HG02981 (cell line): ENCODE results near the gene DBNDD1.
"Not testable (repeated sequence)": the region's sequence is repeated elsewhere in the genome, so short reads cannot be mapped to it uniquely, and the experiment has no call there.

Source experiments
- ATAC-seq: cut with Tn5 transposase; IDR thresholded peaks from one replicate; pipeline ENCODE4 v1.9.1; 2021; ENCODE audit warnings: mild to moderate bottlenecking, moderate library complexity; ENCODE audit not compliant: unreplicated experiment

DBNDD1 gene, protein sequence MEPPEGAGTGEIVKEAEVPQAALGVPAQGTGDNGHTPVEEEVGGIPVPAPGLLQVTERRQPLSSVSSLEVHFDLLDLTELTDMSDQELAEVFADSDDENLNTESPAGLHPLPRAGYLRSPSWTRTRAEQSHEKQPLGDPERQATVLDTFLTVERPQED

DNA sequence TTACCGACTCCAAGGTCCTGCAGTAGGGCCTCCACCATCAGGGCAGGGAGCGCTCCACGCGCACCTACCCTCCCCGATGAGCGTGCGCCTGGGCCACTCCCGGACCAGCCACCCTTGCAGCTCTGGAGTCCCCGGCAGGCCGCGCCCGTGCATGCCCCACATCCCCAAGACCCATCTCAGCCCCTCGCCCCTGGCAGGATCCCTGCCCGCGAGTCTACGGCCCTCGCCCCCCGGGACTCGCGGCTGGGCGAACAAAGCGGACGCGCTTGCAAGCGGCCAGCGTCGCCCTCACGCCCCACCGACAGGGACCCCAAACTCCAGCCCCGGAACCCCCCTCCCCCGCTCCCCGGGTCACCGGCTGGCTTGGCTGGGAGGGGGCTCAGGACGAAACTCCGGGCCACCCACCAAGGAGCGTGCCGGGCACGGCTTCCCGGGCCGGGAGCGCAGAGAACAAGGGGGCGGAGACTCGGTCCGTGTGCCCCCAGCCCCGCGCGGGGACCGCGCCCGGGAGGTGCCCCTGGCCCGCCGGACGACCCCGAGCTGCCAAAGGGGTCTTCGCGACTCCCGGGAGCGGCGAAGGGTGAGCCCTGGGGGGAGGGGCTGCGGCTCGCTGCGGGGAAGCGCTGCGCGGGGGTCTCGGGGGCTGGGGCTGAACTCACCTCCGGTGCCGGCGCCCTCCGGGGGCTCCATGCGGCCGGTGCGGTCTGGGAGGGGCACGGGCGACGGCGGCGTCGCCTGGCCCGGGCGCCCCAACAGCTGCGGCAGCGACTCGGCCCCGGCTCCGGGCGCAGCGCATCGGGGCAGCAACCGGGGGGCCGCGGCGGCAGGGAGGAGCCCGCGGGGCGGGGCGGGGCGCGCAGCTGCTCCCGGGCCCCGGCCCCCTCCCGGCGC is at the start of gene DBNDD1:
Gene DBNDD1 (minus strand): TSS at position 805 of the 891 bp plus-strand sequence. CDS start 115 bp downstream, at position 690.
- no peak for ATAC-seq

DNA sequence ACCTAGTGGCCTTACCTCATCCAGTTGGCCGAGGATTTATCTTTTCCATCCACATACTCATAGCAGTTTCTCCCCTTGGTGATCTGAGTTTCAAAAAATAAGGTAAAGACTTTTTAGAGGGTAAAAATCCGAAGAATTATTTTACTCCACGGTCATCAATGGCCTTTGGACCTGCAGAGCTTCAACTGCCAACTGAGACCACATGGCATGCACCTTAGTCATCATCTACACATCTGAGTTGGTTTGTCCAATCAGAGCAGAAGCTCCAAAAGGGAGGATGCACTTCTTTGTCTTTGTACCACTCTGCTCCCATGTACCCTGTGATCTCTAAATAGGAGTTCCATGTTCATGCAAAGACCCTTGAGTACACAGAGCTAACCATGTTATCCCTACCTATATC is 42.2 kb upstream of the DBNDD1 start:
- ATAC-seq, result no peak

DNA sequence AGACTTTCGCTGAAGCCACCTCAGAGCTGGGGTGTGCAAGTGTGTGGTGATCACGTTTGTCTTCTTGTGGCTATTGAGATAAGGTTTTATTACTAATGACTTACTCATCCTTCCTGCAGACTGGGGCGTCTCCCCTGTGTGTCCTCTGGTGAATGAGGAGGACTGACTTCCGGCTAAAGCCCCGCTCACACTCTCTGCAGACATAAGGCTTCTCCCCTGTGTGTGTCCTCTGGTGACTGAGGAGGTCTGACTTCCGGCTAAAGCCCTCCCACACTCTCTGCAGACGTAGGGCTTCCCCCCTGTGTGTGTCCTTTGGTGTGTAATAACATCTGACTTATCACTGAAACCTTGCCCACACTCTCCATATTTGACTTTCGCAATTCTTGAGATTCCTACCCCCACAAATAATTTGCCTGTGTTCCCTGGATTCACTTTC is 38.5 kb upstream of the DBNDD1 start:
- no peak for ATAC-seq

DNA sequence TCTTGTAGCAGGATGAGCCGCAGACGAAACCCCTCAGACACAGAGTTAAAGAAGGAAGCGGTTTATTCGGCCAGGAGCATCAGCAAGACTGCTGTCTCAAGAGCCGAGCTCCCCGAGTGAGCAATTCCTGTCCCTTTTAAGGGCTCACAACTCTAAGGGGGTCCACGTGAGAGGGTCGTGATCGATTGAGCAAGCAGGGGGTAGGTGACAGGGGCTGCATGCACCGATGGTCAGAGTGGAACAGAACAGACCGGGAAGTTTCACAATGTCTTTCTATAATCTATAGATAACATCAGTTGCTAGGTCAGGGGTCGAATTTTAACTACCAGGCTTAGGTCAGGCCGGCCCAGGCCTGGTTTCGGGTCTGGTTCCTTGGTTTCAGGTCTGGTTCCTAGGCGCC is 37.3 kb upstream of the DBNDD1 start:
- ATAC-seq, result not testable (repeated sequence)

DNA sequence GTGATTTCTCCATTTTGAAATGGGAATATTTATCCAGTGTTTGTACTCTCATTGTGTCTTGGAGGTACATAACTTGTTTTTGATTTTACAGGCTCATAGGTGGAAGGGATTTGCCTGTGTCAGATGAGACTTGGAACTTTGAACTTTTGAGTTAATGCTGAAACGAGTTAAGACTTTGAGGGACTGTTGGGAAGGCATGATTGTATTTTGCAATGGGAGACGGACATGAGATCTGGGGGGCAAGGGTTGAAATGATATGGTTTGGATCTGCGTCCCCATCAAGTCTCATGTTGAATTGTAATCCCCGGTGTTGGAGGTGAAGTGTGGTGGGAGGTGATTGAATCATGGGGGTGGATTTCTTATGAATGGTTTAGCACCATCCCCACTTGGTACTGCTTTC is 36.1 kb upstream of the DBNDD1 start:
- ATAC-seq, result no peak

DNA sequence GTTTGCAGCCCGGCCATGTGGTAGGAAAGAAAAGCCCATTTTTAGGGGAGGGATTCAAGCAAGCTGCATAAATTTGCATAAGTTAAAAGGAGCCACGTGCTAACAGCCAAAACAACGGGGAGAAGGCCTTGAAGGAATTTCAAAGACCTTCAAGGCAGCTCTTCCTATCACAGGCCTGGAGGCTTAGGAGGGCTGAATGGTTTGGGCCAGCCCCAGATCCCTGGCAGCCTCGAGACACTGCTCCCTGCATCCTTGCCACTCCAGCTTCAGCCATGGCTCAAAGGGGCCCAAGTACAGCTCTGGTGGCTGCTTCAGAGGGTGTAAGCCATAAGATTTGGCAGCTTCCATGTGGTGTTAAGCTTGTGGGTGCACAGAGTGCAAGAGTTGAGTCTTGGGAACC is 35.3 kb upstream of the DBNDD1 start:
- ATAC-seq, result no peak

DNA sequence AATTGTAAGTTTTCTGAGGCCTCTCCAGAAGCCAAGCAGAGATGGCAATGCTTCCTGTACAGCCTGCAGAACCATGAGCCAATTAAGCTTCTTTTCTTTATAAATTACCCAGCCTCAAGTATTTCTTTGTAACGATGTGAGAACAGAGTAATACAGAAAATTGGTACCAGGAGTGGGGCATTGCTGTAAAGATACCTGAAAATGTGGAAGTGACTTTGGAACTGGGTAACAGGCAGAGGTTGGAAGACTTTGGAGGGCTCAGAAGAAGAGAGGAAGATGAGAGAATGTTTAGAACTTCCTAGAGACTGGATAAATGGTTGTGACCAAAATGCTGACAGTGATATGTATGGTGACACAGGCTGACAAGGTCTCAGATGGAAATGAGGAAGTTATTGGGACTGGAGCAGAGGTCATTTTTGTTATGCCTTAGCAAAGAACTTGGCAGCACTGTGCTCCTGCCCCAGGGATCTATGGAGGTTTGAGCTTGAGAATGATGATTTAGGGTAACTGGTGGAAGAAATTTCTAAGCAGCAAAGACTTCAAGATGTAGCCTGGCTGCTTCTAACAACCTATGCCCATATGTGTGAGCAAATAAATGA is 34.7 kb upstream of the DBNDD1 start:
- ATAC-seq, result no peak

DNA sequence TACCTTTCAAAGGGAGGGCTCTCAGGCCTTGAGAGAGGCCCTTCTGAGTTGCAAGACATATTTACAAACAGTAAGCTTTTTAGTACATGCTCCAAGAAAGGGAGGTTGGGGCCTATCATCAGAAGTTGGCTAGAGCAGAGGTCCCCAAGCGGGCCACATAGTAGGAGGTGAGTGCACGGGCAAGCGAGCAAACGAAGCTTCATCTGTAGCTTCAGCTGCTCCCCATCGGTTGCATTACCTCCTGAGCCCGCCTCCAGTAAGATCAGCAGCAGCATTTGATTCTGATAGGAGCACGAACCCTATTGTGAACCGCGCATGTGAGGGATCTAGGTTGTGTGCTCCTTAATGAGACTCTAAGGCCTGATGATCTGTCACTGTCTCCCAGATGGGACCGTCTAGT is 31.7 kb upstream of the DBNDD1 start:
- no peak for ATAC-seq

DNA sequence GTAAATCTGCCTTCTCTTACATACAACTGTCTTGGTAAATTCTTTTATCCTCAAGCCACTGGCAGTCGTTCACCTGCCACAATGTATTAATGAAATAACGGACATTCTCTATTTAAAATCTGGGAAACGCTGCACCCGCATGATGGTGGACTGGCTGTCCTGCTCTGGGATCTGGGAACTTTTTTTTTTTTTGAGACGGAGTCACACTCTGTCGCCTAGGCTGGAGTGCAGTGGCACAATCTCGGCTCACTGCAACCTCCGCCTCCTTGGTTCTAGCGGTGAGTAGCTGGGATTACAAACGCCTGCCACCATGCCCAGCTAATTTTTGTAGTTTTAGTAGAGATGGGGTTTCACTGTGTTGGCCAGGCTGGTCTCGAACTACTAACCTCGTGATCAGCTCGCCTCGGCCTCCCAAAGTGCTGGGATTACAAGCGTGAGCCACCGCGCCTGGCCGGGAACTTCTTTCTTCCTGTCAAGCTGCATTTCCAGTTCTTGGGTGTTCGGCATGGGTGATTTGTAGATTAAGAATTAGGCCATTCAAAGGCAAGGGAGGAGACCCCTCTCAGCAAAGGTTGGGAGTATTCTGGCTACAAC is 29.6 kb upstream of the DBNDD1 start:
- ATAC-seq, result no peak

DNA sequence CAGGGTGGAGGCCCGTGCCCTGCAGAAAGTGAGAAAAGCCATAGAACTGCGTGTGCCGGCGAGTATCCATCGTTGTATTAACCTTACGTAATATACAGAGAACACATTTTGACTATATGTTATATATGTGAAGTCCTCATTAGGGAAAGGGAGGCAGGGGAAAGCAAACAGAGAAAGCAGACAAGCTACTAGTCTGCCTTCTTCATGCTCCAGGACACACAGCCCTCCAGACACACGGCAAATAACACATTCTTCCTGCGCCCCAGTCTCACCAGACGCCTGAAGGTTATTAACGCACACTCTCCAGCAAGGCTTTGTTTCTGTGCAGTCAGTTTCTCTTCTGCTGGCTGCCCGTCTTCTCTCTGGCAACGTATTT is 29.1 kb upstream of the DBNDD1 start:
- no peak for ATAC-seq

DNA sequence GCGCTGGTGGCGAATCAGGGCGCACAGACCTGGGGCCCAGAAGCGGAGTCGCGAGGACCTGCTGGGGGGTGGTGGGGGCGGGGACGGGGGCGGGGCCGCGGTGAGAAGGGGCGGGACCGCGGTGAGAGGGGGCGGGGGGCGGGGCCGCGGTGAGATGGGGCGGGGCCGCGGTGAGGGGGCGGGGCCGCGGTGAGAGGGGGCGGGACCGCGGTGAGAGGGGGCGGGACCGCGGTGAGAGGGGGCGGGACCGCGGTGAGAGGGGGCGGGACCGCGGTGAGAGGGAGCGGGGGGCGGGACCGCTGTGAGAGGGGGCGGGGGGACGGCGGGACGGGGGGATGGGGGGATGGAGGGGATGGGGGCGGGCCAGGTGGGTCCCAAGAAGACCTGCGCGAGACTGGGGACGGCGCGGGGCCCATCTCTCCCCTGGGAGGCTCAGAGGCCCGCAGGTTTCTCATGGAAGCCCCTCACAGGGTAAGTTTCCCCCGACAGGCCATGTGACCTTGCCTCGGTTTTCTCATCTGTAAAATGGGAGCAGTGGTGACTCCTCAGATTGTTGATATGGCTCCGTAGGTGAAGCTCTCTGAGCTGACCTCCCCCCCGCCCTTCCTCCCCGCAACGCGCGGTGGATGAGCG is 28.6 kb upstream of the DBNDD1 start:
- ATAC-seq, result no peak

DNA sequence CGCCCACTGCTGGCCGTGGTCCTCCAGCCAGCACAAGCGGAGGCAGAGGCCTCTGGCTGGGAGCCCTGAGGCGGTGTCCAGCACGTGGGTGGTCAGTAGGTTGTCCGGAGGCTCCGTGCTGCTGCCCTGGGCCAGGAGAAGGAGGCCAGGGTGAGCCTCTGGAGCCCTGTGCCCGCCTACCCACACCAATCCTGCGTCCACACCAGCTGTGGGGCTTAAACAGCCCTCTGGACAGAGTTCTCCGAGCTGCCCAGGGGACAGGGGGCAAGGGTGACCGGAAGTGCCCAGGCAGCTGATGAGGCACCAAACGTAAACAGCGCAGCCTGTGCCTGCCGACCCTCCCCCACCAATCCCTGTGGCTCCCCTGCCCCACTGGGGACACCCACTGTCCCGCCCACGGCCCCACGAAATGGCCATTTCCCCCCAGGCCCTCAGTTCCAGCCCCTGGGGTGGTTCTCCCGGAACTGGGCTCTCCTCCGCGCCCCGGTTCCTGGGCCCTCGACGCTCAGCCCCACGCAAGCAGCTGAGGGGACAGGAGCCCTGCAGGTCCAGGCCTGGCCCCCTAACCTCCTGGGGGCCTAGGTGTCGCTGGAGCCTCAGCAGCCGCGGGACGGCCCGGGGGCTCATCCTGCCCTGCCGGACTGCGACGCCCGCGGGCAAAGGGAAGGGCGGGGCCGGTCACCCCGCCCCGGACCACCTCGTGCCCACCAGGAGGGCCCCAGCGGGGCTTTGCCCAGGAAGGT is 27.9 kb upstream of the DBNDD1 start:
- no peak for ATAC-seq

DNA sequence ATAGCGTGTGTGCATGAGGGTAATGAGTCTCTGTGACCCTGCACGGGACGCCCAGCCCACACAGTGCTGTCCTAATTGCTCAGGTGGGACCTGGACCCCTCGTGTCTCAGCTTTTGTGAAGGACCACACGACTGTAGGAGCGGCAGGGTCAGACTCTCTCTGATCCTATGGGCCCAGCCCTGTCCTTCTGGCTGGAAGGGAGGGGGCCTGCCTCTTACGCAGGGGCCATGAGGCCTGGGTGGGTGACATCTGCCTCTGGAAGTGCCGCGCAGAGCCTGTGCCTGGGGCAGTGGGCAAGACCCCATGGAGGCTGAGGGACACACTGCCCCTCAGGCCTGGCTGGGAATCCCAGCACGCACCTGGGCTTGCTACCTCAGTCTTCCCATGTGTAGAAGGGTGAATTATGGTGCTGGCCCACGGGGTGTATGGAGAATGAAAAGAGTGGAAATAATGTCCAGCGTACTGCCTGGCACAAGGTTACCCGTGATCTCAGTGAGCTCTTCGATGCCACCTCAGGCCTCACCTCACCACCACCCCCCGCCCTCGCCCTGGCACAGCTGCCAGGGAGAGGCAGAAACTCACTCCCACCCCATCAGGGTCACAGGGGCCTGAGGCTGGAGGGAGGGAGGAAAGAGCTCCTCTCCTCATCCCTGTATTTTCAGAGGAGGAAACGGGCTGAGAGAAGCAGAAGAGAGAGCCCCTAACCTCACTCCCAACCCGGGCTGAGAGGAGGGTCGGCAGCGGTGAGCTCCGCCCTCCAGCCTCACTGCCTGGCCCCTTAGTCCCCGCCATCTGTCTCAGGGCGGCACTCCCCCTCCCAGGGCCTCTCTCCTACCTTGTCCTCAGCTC is 27.1 kb upstream of the DBNDD1 start:
- no peak for ATAC-seq

DNA sequence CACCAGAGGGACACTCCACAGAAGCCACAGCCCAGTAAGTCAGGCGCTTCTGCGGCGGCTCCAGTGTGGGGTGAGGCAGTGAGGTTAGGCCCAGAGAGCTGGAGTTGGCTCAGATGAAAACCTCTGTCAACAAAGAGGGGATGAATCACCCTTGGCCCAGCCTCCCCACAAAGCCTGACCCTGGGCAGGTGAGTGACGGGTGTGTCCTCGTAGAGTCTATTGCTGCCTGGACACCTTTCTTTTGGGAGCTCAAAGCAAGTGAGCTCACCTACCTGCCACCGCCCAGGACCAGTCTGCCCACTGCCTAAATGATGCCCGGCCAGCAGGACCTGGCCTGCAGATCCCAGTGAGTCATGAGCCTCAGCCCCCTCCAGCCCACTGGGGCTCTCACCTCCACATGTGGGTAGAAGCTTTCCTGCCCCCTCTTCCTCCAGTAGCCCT is 24.9 kb upstream of the DBNDD1 start:
- ATAC-seq, result no peak

DNA sequence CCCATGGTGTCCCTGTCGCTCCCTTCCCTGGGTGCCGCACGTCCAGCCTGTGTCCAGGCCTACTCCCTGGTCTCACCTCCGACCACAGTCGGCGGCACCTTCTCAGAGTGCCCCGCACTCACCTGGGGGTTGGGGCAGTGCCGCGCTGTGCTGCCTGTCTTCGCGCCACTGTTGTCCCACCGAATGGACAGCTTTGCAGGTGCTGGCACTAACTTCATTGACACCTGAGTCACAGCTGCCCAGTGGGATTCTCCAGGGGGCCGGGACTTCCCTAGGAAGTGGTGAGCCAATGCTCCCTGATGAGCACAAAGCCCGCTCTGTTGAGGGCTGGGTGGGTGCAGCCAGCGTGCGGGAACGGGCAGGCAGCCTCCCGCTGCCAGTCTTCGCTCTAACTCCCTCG is 24.3 kb upstream of the DBNDD1 start:
- ATAC-seq, result no peak

DNA sequence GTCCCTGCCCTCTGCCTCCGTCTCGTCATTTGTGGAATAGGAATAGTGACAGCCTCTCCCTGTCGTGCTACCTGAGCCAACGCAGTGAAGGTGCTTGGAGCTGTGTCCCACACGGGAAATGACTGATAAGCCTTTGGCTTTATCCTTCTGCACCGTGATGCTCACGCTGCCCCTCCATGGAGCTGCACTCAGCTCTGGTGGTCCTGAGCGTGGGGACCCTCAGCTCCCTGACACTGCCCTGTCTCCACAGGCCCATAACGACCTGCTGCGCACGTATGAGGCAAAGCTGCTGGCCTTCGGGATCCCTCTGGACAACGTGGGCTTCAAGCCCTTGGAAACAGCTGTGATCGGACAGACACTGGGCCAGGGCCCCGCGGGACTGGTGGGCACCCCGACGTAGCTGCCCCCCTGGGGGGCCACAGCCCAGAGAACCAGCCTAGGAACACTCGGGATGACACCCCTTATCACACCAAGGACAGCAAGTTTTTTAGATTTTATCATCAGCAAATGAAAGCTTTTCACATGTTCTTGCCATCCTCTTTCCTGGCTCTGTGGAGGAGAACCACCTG is 23.8 kb upstream of the DBNDD1 start:
- ATAC-seq, result no peak

DNA sequence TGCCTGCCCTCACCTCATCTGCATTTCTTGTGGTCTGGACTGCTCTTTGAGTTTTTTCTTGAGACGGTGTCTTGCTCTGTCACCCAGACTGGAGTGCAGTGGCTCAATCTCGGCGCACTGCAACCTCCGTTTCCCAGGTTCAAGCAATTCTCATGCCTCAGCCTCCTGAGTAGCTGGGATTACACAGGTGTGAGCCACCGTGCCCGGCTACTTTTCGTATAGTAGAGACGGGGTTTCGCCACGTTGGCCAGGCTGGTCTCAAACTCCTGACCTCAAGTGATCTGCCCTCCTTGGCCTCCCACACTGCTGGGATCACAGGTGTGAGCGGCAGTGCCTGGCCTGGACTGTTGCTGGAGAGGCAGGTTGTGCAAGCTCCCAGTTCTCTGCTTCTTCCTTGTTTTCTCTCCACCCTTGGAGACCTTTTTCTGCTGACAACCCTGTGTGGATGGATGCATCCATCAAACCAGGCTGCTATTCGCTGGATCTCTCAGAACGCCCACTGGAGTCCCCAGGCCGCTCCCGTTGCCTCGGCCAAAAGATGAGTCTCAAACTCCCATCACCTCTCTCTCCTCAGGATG is 22.7 kb upstream of the DBNDD1 start:
- no peak for ATAC-seq

DNA sequence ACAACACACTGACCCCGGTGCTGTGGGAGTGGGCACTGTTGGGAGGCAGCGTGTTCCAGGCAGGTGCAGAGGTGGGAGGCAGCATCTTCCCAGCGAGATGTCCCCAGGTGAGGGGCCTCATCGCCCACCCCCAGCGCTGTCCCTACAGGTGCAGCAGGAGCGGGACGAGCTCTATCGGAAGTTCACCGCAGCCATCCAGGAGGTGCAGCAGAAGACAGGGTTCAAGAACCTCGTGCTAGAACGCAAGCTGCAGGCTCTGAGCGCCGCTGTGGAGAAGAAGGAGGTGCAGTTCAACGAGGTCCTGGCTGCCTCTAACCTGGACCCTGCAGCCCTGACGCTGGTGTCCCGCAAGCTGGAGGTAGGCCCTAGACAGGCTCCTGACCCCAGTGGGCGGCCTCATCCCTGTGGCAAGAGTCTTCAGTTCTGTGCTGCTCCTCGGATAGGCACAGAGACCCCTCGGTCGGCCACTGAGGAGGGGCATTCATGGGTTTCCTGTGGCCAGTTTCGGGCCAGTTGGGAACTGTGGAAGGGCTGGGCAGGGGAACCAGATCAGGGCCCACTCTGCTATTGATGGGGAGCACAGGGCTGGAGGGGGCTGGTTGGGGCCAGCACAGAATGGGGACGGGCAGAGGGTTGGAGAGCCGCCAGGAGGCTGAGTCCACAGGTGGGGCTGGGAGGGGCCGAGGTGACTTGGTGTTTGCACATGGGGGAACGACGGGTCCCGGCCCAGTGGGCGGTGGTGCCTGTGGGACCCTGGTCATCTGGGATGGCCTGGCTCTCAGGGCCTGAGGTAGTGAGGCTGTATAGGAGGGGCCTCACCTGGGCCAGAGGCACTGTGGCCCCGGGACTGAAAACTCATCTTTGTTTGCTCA is 21.1 kb upstream of the DBNDD1 start:
- no peak for ATAC-seq
